Measurements from ENCODE around the gene VPS13D.

GRCh38 chr1:12480748-12481362 lies 251.0 kb downstream of the VPS13D start:
- no peak for TF ChIP-seq CTCF (IDR thresholded peaks at IDR 0.05)
- peak in 1 of 4 donors; percentile 15 for TF ChIP-seq POLR2A (IDR thresholded peaks at IDR 0.05)

All from esophagus squamous epithelium (tissue), 4 donors.